HG02678 (cell line): ENCODE results near the gene YY1.
A peak's percentile ranks its signal among the peaks of the same experiment; 100 is the strongest.
"Not testable (repeated sequence)": the region's sequence is repeated elsewhere in the genome, so short reads cannot be mapped to it uniquely, and the experiment has no call there.

Experiments used
- ATAC-seq: cut with Tn5 transposase; IDR thresholded peaks from one replicate; pipeline ENCODE4 v1.9.1; 2021; ENCODE audit warnings: mild to moderate bottlenecking, moderate library complexity; ENCODE audit not compliant: unreplicated experiment

YY1 gene

DNA sequence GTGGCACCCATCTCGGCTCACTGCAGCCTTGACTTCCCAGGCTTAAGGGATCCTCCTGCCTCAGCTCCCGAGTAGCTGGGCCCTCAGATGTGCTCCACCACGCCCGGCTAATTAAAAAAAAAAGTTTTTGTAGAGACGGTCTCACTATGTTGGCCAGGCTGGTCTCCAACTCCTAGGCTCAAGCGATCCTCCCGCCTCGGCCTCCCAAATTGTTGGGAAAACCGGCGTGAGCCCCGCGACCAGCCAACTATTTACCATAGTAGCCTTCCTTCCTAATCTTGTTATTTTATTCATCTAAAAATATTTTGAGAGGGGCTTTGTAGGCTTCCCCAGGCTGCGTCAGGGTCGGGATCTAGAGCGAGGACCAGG, 25.4 kb upstream of the YY1 start:
- ATAC-seq, result no peak

DNA sequence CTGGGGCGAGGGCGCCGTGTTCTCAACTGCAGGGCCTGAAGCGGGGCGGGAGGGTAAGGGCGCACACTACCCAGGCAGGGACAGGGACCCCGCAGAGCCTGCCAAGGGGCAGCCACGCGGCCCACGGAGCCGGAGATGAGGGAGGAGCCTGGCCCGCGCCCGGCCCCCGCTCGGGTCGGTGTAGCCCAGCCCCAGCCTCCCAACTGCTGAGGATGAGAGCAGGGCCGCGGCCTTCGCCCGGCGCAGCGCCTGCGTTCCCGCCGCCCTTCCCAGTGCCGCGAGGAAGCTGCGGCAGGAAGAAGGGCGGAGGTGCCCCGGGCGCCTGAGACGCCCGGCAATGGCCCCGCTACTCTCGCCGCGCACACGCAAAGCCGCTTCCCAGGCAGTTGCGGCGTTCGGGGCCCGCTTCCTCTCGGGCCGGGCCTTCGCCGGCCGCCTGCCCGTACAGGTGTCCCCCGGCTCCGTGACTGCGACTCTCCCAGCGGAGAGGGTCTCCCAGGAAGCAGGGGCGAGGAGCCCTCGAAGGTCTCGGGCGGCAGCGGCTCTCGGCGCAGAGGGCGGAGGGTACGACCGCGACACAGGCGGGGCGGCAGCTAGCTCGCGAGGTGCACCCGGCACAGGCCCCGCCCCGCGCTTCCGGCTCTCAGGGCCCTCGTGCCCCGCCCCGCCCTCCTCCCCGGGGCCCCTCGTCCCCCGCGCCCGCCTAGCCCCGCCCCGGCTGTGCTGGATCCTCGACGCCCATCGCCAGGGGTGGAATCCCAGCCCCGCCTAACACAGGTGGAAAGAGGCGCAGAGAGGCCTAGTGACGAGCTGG, 24.8 kb upstream of the YY1 start:
- peak; percentile 86 for ATAC-seq

DNA sequence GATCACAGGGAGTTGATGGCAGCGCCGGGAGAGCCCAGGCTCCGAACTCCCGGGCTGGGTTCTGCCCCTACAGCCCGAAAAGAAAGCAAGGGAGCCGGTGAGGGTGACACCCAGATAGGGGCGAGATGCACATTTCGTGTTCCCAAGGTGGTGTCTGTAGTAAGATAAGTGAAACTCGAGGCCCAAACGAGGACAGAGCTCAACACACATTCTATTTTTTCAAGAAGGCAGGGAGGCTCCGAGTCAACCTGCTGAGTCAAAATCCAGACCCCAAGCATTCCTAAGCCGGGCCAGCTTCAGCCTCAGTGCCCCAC, 24.2 kb upstream of the YY1 start:
- ATAC-seq, result no peak

DNA sequence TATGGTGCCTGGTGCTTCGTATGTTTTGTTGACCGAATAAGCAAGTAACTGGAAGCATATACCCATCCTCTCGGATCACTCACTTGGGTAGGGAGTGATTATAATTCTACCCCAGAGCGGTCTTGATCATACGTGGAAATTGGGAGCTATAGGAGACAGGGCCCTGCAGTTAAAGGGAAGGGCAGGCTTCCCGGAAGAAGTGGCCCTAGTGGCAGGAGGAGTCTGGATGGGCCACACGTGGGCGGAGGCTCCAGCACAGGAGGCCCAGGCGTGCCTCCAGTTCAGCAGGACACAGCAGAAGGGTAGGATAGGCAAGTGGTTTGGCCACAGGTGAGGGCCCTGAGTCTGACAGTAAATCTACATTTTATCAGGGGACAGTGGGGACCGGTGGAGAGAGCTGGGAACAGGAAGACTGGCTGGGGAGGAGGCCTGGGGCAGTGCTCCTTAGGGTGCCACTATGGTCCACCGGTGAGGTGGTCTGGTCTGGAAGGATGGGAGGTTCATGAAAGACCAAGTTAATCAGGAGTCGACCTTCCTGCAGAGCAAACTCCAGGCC, 23.5 kb upstream of the YY1 start:
- ATAC-seq, result no peak

DNA sequence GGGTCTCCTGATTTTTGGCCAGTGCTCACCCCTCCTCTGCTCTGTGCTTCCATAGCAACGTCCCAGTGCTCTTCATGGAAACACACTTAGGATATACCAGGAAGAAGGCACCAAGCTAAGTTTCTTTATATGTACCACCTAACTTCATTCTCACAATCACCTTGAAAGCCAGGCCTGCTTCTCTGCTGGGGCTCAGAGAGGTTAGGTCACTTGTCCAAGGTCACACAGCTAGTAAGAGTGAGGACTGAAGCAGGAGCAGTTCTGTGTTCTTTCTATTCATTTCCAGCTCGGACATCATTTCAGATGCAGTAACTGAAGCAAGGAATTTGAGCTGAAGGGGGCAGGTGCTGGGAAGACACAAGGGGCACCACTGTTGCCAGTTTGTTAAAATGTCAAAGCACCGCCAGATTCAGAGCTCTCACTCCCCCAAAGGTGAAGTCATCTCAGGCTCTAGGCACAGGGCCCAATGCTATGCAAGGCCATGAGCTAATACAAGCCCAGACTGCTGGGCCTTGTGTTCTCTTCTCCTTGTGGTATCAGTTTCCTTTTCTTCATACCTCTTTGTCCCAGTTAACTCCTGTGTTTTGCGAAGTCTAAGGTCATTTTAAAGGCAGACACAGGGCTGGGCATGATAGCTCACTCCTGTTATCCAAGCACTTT, 19.7 kb upstream of the YY1 start:
- no peak for ATAC-seq

DNA sequence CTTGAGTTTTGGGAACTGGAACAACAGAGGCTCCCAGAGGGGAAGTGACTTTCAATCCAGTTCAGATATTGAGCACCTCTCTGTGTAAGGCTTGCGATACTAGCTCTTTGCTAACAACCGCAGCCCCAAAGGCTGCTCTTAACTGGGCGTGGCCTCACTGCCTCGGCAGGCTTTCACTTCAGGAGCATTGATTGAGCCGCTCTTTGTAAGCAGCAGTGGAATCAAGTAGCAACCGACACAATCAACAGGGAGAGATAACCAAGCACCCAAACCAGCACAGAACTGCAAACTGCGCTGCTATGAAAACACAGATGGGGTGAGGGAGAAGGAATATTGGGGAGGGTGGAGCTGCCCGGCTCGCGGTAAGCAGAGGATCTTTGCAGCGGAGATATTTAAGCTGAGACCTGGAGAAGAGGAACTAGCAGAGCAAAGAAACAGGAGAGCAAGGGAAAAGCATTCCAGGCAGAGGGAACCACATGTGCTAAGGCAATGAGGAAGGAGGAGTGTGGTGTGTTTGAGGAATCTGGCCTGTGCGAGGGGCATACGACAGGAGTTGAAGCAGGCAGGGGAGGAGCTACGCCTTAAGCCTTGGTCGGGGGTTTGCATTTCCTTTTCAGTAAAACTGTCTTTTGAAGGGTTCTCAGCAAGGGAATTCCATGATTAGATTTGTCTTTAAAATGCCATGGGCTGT, 17.3 kb upstream of the YY1 start:
- ATAC-seq, result peak; percentile 91

DNA sequence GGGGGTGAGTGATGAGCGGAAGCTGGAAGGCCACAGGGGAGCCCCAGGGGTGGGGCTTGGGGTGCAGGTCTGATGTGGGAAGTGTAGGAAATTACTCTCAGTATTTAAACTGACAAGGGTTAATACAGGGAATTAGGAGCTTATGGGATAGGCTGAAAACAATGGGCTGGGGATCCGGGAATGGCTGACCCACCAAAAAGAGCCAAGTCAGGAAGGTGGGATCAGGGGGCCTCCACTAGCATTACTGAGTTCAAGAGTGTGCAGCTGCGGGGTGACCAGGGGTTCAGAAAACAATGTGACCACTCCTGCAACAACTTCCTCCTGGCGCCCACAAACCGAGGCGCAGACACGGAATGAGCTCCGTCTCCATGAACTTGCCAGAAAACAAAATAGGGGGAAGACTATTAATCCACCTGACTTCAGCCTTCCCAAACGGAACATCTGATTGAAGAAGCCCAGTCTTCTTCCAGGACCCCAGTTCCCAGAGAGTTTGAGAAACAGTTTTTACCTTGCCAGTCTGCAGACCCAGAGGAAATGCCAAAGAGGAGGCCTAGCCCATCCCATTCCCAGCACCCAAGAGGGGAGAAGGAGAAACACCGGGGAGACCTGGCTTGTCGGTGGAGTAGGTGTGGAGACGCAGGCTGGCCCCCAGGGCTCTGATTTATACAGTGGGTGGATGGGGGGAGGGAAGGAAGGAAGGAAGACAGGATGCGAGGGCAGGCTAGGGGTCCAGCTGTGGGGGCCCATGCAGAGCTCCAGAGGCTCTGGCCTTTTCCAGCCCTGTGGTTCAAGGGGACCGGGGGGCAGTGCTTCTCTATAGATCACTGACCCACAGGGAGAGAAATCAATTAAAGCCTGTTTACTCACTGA, 16.5 kb upstream of the YY1 start:
- ATAC-seq, result peak; percentile 17

DNA sequence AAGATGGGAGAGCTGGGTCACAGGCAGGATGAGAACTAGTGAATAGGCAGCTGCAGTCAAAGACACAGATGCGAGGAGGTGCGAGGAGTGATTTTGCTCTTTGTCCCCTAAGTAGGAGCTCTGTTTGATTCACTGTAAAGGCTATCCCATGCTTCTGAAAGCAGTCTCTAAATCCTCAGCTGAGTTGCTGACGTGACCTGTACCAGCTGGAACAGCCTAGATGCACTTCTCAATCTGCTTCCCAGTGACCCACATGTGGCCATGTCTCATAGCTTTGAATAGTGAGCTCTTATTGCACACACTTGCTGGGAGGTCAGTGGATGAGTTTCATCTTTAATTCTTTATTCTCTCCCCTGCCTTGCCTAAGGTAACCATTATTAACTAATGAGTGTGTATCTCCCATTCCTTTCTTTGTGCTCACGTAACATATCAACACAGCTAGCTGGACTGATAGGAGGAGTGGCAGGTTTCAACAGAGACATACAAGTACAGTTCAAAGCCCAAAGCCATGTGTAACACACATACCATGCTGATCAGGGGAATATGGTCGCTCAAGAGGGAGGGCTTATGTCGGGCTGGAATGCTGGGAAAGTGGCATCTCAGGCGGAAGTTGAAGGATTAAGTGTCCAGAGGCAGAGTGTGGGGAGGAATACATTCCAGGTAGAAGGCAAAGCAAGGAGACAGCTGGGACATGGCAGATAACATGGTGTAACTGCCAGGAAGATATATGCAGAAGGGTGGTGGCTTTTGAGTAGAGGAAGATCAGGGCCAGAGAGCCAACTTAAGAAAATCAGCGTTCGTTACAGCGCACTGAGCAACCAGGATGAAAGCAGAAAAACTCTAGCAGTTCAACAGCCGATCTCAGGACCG, 15.4 kb upstream of the YY1 start:
- ATAC-seq, result no peak

DNA sequence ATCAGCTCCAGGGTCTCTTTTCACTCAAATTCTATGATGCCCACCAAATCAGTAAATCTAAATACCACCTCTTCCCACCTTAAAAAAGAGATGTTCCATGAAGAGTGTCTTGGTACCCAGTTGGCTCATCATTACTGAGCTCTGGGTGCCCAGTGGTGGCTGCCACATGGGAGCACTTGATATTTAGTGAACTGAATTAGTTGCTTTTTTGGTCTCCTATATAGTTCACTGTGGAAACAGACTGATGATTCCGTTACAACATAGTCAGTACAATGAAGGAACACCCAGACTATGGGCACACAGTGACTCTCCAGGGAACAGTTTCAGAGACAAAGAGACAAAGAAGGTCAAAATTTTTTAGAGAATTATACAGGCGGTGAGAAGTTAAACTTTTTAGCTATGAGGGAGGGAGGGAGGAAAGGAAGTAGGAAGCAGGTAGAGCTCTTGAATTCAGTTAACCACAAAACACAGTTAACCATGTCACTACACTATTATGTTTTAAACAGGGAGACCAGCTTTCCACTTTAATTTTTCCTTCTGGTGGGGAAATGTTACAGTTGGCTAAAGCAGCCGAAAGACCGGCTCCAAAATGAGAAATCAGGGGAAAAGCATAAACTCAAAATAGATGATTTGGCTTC, 14.6 kb upstream of the YY1 start:
- ATAC-seq, result no peak

DNA sequence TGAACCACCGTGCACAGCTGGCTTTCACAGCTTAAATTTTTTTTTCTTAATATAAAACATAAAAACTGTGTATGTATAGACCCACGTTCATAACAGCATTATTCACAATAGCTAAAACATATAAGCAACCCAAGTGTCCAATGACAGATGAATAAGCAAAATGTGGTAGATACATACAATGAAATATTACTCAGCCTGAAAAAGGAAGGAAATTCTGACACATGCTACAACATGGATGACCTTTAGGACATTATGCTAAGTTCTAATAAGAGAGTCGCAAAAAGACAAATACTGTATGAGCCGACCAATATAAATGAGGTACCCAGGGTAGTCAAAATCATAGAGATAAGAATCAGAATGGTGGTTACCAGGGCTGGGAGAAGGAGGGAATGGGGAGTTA, 13.8 kb upstream of the YY1 start:
- no peak for ATAC-seq

DNA sequence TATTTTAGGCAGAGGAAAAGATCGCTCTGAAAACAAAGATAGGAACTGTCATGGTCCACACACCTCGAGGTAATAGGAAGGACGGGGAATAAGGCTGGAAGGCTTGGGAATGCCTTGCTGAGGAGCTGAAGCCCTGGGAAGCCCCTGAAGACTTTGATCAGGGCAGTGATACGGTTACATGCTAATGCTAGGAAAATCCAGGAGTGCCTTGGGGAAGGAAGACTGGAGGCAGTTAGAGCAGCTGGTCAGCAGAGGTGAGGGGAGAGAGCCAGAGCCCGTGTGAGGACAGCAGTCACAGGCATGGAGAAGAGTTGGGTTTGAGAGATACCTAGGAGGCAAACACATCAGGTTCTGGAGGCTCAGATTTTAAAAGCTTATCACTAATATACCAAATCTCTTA, 8.6 kb upstream of the YY1 start:
- ATAC-seq, result no peak

DNA sequence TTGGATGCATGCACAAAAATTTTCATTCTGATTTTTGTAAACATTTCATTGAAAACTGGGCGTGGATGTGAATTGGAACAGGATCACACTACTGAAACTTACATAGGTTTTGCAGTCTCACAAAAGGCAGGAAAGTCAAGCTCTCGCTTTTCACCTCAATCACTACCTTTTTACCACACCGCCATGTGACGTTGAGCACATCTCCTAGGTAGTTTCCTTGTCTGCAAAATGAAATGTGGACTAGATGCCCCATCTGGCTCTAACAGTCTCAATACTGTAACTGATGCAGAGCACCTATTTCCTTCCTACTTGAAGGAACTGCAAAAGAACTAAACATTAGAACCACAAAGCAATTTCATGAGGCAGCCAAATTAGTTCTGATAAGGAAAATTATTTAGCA, 4.4 kb upstream of the YY1 start:
- ATAC-seq, result no peak

DNA sequence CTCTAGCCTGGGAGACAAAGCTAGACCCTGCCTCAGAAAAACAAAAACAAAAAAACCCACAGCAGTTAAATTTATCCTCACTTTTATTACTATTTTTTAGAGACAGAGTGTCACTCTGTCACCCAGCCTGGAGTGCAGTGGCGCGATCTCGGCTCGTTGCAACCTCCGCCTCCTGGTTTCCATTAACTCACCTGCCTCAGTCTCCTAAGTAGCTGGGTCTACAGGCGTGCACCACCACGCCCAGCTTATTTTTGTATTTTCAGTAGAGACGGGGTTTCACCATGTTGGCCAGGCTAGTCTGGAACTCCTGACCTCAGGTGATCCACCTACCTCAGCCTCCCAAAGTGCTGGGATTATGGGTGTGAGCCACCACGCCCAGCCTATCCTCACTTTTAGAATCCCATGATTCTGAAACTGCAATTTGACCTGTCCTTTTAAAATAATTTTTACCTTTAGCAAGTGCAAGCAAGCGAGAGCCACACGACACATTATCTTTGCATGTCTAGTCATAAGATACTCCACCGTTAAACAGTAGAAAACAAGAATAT, 2.6 kb upstream of the YY1 start:
- ATAC-seq, result not testable (repeated sequence)

DNA sequence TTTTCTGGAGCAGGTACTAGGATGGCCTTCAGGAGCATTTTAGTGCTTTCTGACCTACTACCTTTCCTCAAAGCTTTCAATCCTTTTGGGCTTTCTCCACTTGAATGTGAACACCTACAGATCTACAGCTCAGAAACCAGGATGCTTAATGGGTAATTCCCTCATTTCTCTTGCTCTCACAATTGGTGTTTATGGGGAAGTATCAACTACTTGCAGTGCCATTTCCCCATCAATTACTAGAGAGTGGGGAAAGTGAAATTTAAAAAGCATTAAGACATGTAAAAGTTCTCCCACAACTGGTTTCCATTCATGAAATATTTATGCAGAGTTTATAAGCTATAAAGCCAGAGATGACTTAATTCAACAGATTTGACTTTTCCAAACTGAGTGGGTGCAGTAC, 2.1 kb upstream of the YY1 start:
- no peak for ATAC-seq

DNA sequence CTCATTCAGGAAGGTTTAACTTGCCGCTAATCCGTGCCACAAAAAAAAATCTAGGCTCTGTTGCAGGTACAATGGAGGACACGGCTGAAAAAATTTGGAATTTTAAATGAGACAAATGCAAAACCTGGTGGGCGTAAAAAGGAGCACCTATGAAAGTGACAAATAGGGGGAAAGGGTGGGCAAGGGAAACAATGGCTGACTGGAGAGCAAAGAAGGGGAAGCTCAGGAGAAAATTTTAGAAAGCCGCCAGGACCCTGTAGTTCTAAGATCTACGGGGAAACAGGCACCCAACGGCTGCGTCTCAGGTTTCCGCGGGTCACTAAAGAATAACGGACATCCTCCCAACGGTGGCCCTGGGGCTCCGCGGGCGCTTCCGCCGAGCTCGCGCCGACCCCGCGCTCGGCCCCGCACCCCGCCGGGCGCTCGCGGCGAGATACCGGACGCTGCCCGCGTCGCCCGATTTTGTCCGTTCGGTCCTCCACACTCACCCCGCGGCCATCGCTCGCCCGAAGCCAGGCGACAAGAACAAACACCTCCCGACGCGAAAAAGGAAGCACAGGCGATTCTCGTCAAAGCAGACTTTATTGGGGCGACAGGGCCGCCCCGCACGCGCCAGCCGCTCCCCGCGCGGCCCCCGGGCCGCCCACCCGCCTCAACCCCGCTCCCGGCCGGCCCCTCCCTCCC, 1.1 kb upstream of the YY1 start:
- no peak for ATAC-seq

DNA sequence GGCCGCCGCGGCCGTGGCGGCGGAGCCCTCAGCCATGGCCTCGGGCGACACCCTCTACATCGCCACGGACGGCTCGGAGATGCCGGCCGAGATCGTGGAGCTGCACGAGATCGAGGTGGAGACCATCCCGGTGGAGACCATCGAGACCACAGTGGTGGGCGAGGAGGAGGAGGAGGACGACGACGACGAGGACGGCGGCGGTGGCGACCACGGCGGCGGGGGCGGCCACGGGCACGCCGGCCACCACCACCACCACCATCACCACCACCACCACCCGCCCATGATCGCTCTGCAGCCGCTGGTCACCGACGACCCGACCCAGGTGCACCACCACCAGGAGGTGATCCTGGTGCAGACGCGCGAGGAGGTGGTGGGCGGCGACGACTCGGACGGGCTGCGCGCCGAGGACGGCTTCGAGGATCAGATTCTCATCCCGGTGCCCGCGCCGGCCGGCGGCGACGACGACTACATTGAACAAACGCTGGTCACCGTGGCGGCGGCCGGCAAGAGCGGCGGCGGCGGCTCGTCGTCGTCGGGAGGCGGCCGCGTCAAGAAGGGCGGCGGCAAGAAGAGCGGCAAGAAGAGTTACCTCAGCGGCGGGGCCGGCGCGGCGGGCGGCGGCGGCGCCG, 381 bp downstream of the YY1 start:
- ATAC-seq, result no peak

DNA sequence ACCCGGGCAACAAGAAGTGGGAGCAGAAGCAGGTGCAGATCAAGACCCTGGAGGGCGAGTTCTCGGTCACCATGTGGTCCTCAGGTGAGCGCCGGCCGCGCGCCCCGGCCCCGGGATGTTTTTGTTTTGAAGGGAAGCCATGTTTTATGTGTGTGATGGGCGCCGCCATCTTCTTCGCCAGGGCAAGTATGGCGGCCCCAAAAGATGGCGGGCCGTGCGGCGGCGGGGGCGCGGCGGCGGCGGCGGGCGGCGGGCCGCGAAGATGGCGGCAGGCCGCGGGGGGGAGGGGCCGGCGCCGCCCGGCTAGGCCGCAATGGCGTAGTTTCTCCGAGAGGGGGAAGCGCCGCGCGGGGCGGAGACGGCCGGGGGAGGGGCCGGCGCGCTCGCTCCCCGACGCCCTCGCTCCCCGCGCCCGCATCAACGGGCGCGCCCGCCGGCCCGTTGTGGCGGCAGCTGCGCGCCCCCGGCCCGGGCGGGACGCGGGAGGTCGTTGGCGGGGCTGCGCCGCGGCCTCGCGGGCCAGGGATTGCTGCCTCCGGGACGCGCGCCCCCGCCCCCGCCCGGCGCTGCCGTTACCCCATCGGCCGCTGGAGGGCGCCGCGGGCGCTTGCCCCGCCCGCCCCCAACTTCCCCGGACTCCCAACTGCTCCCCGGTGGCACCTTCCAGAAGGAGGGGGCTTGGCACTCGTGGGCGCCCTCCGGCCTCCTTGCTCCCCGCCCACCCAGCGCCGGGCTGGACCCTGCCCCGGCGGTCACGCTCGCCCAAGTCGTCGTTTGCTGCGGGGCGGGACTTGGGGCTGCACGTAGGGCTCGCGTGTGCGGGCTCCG, 1.1 kb downstream of the YY1 start:
- peak; percentile 37 for ATAC-seq
